CD4-positive, alpha-beta memory T cell (primary cell): ENCODE data around the gene ZDHHC16. TPM values are rescaled to one million over a fixed set of nuclear protein-coding genes. Genes with fewer than 3 reads are reported as not detected.

Experiments
- CTCF ChIA-PET: fragments of 350-600 bp; sonication (Branson Sonifier 250); formaldehyde crosslinking; loops from one replicate; lab custom pipeline; 2021; ENCODE audit warnings: inconsistent platforms; ENCODE audit not compliant: partially characterized antibody; lab: Charles Lee
- POLR2A ChIA-PET: fragments of 350-600 bp; sonication (Branson Sonifier 250); formaldehyde crosslinking; loops from one replicate; lab custom pipeline; 2021; ENCODE audit not compliant: partially characterized antibody; lab: Charles Lee
- DNase-seq, 5 donors: peaks; one replicate each; pipeline versions ENCODE4 v3.0.0 to v3.0.0-alpha.2; 2020 to 2022; ENCODE audit warnings: mixed read lengths in 1 of 5
- H3K27ac ChIP-seq: one replicate; pipeline ENCODE4 v1.7.0; 2013; ENCODE audit warnings: low read depth, low read length
- H3K27me3 ChIP-seq: 2 replicates; pipeline ENCODE4 v1.7.0; 2013; ENCODE audit warnings: mild to moderate bottlenecking, low read length, moderate library complexity; ENCODE audit not compliant: insufficient read depth
- H3K36me3 ChIP-seq: 2 replicates; pipeline ENCODE4 v1.7.0; 2013; ENCODE audit warnings: mild to moderate bottlenecking, low read length, moderate library complexity; ENCODE audit not compliant: insufficient read depth
- H3K4me1 ChIP-seq: 2 replicates; pipeline ENCODE4 v1.7.0; 2013; ENCODE audit warnings: mild to moderate bottlenecking, low read length, moderate library complexity; ENCODE audit not compliant: insufficient read depth
- H3K4me3 ChIP-seq, 2 donors: one replicate each; pipeline ENCODE4 v1.7.0; 2013; ENCODE audit warnings: low read length in 2 of 2, mild to moderate bottlenecking in 1 of 2
- H3K9me3 ChIP-seq, 2 donors: one replicate each; pipeline ENCODE4 v1.7.0; 2013; ENCODE audit warnings: low read length in 2 of 2, control low read depth in 1 of 2; ENCODE audit not compliant: control insufficient read depth in 1 of 2
- H3K27ac Mint-ChIP-seq, 7 donors: one replicate each; pipeline ENCODE4 v1.8.0; 2020 to 2021; ENCODE audit warnings: mixed read lengths in 7 of 7, mild to moderate bottlenecking in 6 of 7, inconsistent platforms in 3 of 7, moderate library complexity in 3 of 7
- H3K27me3 Mint-ChIP-seq, 2 donors: one replicate each; pipeline ENCODE4 v1.8.0; 2020 to 2021; ENCODE audit warnings: mixed read lengths in 2 of 2
- H3K36me3 Mint-ChIP-seq, 2 donors: one replicate each; pipeline ENCODE4 v1.8.0; 2020 to 2021; ENCODE audit warnings: mixed read lengths in 2 of 2, inconsistent platforms in 1 of 2, mild to moderate bottlenecking in 1 of 2
- H3K4me1 Mint-ChIP-seq, 4 donors: one replicate each; pipeline ENCODE4 v1.8.0; 2020 to 2021; ENCODE audit warnings: mixed read lengths in 4 of 4, mild to moderate bottlenecking in 1 of 4
- H3K4me3 Mint-ChIP-seq, 8 donors: one replicate each; pipeline ENCODE4 v1.8.0; 2020 to 2021; ENCODE audit warnings: mixed read lengths in 8 of 8, mild to moderate bottlenecking in 7 of 8, moderate library complexity in 6 of 8, inconsistent platforms in 3 of 8
- H3K9me3 Mint-ChIP-seq, 8 donors: one replicate each; pipeline ENCODE4 v1.8.0; 2020 to 2021; ENCODE audit warnings: mixed read lengths in 8 of 8, mild to moderate bottlenecking in 5 of 8, inconsistent platforms in 3 of 8, moderate library complexity in 1 of 8
- intact Hi-C: fragments of 100-400 bp; cut with micrococcal nuclease; formaldehyde crosslinking; loops from one replicate; pipeline ENCODE4 v1.15.1; 2023
- polyA plus RNA-seq, 2 donors: library from polyadenylated mRNA; unstranded; fragments of 300-500 nt; fragmentation: Illumina TruSeq; gene quantifications; one replicate each; pipeline ENCODE4 v1.2.3, GENCODE V29; 2021
- total RNA-seq, 2 experiments: library from RNA; stranded (reverse); gene quantifications; one replicate each; pipeline ENCODE4 v1.2.3, GENCODE V29; 2021

ZDHHC16 gene
- total and polyA plus RNA-seq, 4 experiments from 2014 or later: 29.6 to 52.1 (median 31.8) TPM

- peak overlapping the region in 2 of 7 donors; percentile 17 to 23 for H3K27ac Mint-ChIP-seq
- Histone ChIP-seq H3K4me1 (no peaks in the 10 kb centered on the region), H3K4me3 (no peak overlapping the region), H3K27me3 (no peaks in the 10 kb centered on the region), H3K36me3 (peaks cover 73% of the 10 kb centered on the region), H3K9me3 (no peaks in the 10 kb centered on the region), H3K27ac (no peak overlapping the region)
- H3K9me3 Mint-ChIP-seq: no peaks in the 10 kb centered on the region
- ChIA-PET CTCF (no interaction called here), POLR2A (interaction anchor here (0.7 kb wide), 1 partner anchor 198 kb away, joined by 3 read pairs; no protein-coding TSS in a partner anchor)
- peaks cover 2 to 8% (median 4%) of the 10 kb centered on the region in 4 donors for H3K4me1 Mint-ChIP-seq
- H3K27me3 Mint-ChIP-seq: no peaks in the 10 kb centered on the region
- H3K36me3 Mint-ChIP-seq: peaks cover 46 to 88% of the 10 kb centered on the region in 2 donors
- DNase-seq: no peak
- intact Hi-C loops: no loop called here
- no peak overlapping the region for H3K4me3 Mint-ChIP-seq
Measured at GRCh38 chr10:97459111-97459510, 13.1 kb downstream of the ZDHHC16 start.

- Histone ChIP-seq H3K4me1 (no peaks in the 10 kb centered on the region), H3K36me3 (peaks cover 73% of the 10 kb centered on the region), H3K27ac (no peak overlapping the region), H3K4me3 (no peak overlapping the region), H3K9me3 (no peaks in the 10 kb centered on the region), H3K27me3 (no peaks in the 10 kb centered on the region)
- Mint-ChIP-seq H3K27me3 (no peaks in the 10 kb centered on the region), H3K4me1 (peaks cover 0 to 2% (median 0%) of the 10 kb centered on the region in 4 donors), H3K9me3 (no peaks in the 10 kb centered on the region), H3K27ac (peak overlapping the region in 2 of 7 donors; percentile 8 to 52), H3K36me3 (peaks cover 50 to 91% of the 10 kb centered on the region in 2 donors), H3K4me3 (no peak overlapping the region)
- no peak for DNase-seq
- ChIA-PET POLR2A (interaction anchor here (0.7 kb wide), 1 partner anchor 197 kb away, joined by 3 read pairs; no protein-coding TSS in a partner anchor), CTCF (interaction anchor here (0.8 to 1.5 kb wide), 3 partner anchors 40 to 53 kb away, joined by 3 to 5 read pairs (median 4); partner anchors contain the start of gene UBTD1)
- intact Hi-C loops: loop anchor here (5.0 kb wide), 1 partner anchor 53 kb away; no protein-coding TSS in a partner anchor
Measured at GRCh38 chr10:97459933-97460332, 14.0 kb downstream of the ZDHHC16 start.

GRCh38 chr10:97462309-97462708 lies 16.3 kb downstream of the ZDHHC16 start:
- H3K4me3 ChIP-seq: no peak overlapping the region
- no peaks in the 10 kb centered on the region for H3K4me1 ChIP-seq
- intact Hi-C loops: loop anchor here (5.0 kb wide), 1 partner anchor 55 kb away; no protein-coding TSS in a partner anchor
- no peaks in the 10 kb centered on the region for H3K9me3 ChIP-seq
- Mint-ChIP-seq H3K27ac (peak overlapping the region in 2 of 7 donors; percentile 6 to 29), H3K27me3 (no peaks in the 10 kb centered on the region), H3K4me3 (no peak overlapping the region), H3K36me3 (peaks cover 57 to 87% of the 10 kb centered on the region in 2 donors), H3K9me3 (no peaks in the 10 kb centered on the region), H3K4me1 (peaks cover 0 to 2% (median 0%) of the 10 kb centered on the region in 4 donors)
- H3K27me3 ChIP-seq: no peaks in the 10 kb centered on the region
- ChIA-PET CTCF (interaction anchor here (2.2 kb wide), 1 partner anchor 91 kb away, joined by 26 read pairs; no protein-coding TSS in a partner anchor), POLR2A (no interaction called here)
- DNase-seq: no peak
- peaks cover 77% of the 10 kb centered on the region for H3K36me3 ChIP-seq
- no peak overlapping the region for H3K27ac ChIP-seq

GRCh38 chr10:97463363-97464132 lies 17.6 kb downstream of the ZDHHC16 start:
- H3K4me1 Mint-ChIP-seq: peaks cover 0 to 2% (median 0%) of the 10 kb centered on the region in 4 donors
- H3K27ac ChIP-seq: no peak overlapping the region
- H3K27ac Mint-ChIP-seq: peak overlapping the region; percentile 12 to 77 (median 37)
- H3K9me3 Mint-ChIP-seq: no peaks in the 10 kb centered on the region
- no peak overlapping the region for H3K4me3 Mint-ChIP-seq
- intact Hi-C loops: loop anchor here (1.0 to 5.0 kb wide), 3 partner anchors 35 to 90 kb away; partner anchors contain the start of genes MMS19 and UBTD1
- H3K27me3 Mint-ChIP-seq: no peaks in the 10 kb centered on the region
- no peaks in the 10 kb centered on the region for H3K27me3 ChIP-seq
- CTCF ChIA-PET: interaction anchor here (0.5 to 5.5 kb wide), 9 partner anchors 9 to 155 kb away, joined by 3 to 83 read pairs (median 4); no protein-coding TSS in a partner anchor
- H3K36me3 ChIP-seq: peaks cover 81% of the 10 kb centered on the region
- no peaks in the 10 kb centered on the region for H3K9me3 ChIP-seq
- DNase-seq: peak; percentile 31 to 52 (median 42)
- H3K4me3 ChIP-seq: no peak overlapping the region
- POLR2A ChIA-PET: interaction anchor here (0.7 kb wide), 1 partner anchor 40 kb away, joined by 3 read pairs; no protein-coding TSS in a partner anchor
- H3K4me1 ChIP-seq: no peaks in the 10 kb centered on the region
- H3K36me3 Mint-ChIP-seq: peaks cover 55 to 89% of the 10 kb centered on the region in 2 donors

- Mint-ChIP-seq H3K4me1 (peaks cover 0 to 2% (median 0%) of the 10 kb centered on the region in 4 donors), H3K4me3 (no peak overlapping the region), H3K27ac (peak overlapping the region in 4 of 7 donors; percentile 14 to 77 (median 40)), H3K27me3 (no peaks in the 10 kb centered on the region), H3K36me3 (peaks cover 49 to 89% of the 10 kb centered on the region in 2 donors), H3K9me3 (no peaks in the 10 kb centered on the region)
- Histone ChIP-seq H3K27me3 (no peaks in the 10 kb centered on the region), H3K4me1 (no peaks in the 10 kb centered on the region), H3K9me3 (no peaks in the 10 kb centered on the region), H3K4me3 (no peak overlapping the region), H3K27ac (no peak overlapping the region), H3K36me3 (peaks cover 80% of the 10 kb centered on the region)
- DNase-seq: no peak
- intact Hi-C loops: loop anchor here (5.0 kb wide), 1 partner anchor 57 kb away; no protein-coding TSS in a partner anchor
- ChIA-PET POLR2A (no interaction called here), CTCF (interaction anchor here (0.5 to 5.5 kb wide), 9 partner anchors 9 to 142 kb away, joined by 3 to 83 read pairs (median 4); no protein-coding TSS in a partner anchor)
Measured at GRCh38 chr10:97464226-97464625, 18.3 kb downstream of the ZDHHC16 start.

GRCh38 chr10:97465982-97466381 lies 20.0 kb downstream of the ZDHHC16 start:
- H3K36me3 ChIP-seq: peaks cover 79% of the 10 kb centered on the region
- no peaks in the 10 kb centered on the region for H3K27me3 ChIP-seq
- peak overlapping the region in 1 of 7 donors; percentile 8 for H3K27ac Mint-ChIP-seq
- DNase-seq: no peak
- H3K4me1 ChIP-seq: no peaks in the 10 kb centered on the region
- no peak overlapping the region for H3K27ac ChIP-seq
- H3K9me3 ChIP-seq: no peaks in the 10 kb centered on the region
- H3K9me3 Mint-ChIP-seq: no peaks in the 10 kb centered on the region
- H3K4me1 Mint-ChIP-seq: peaks cover 0 to 2% (median 0%) of the 10 kb centered on the region in 4 donors
- intact Hi-C loops: no loop called here
- no peak overlapping the region for H3K4me3 ChIP-seq
- no peak overlapping the region for H3K4me3 Mint-ChIP-seq
- H3K27me3 Mint-ChIP-seq: no peaks in the 10 kb centered on the region
- ChIA-PET POLR2A (interaction anchor here (1.0 to 1.4 kb wide), 3 partner anchors 9 to 33 kb away, joined by 3 to 4 read pairs (median 3); partner anchors contain the start of gene UBTD1), CTCF (interaction anchor here (0.8 to 5.5 kb wide), 6 partner anchors 9 to 88 kb away, joined by 3 to 83 read pairs (median 6); no protein-coding TSS in a partner anchor)
- H3K36me3 Mint-ChIP-seq: peaks cover 49 to 89% of the 10 kb centered on the region in 2 donors
